MG63 (cell line): ENCODE results near the gene QPRT. TPM values are rescaled to one million over a fixed set of nuclear protein-coding genes. Genes with fewer than 3 reads are reported as not detected.
"Not testable (repeated sequence)": the region's sequence is repeated elsewhere in the genome, so short reads cannot be mapped to it uniquely, and the experiment has no call there.

ENCODE experiments used
- DNase-seq: peaks from one replicate; pipeline ENCODE4 v3.0.0-alpha.2; 2020
- H3K27me3 ChIP-seq: fragments of 250-450 bp; sonication (Bioruptor Pico); 2 replicates; pipeline ENCODE4 v1.5.1; 2020; ENCODE audit warnings: mild to moderate bottlenecking, moderate library complexity
- H3K36me3 ChIP-seq: fragments of 250-450 bp; sonication (Bioruptor Pico); 2 replicates; pipeline ENCODE4 v1.5.1; 2020; ENCODE audit warnings: mild to moderate bottlenecking, moderate library complexity
- H3K4me3 ChIP-seq: fragments of 250-450 bp; sonication (Bioruptor Pico); 2 replicates; pipeline ENCODE4 v1.5.1; 2020; ENCODE audit warnings: mild to moderate bottlenecking, moderate library complexity
- H3K9me3 ChIP-seq: fragments of 250-450 bp; sonication (Bioruptor Pico); 2 replicates; pipeline ENCODE4 v1.5.1; 2020; ENCODE audit warnings: mild to moderate bottlenecking, moderate library complexity
- total RNA-seq: library from RNA; depleted of rRNA; stranded (reverse); fragments of >200 nt; shearing (Covaris generic); gene quantifications from 2 replicates; pipeline ENCODE4 v1.2.3, GENCODE V29; 2014; ENCODE audit warnings: low replicate concordance; rRNA removed

The QPRT gene
- total RNA-seq, 1 experiment from 2014 or later, result 0.36 TPM

- Histone ChIP-seq H3K4me3 (no peak within 1 kb of the TSS), H3K9me3 (no peaks in the 10 kb centered on the region), H3K27me3 (no peaks in the 10 kb centered on the region), H3K36me3 (no peaks in the 10 kb centered on the region)
- DNase-seq, result no peak
Observed at GRCh38 chr16:29745853-29746345, 66.9 kb downstream of the QPRT start, which contains the start of gene C16orf54. TSS of gene C16orf54 (minus strand) at chr16:29745990. CDS start at chr16:29744951, 1,039 bp downstream.

GRCh38 chr16:29746518-29746917 lies 67.5 kb downstream of the QPRT start:
- H3K36me3 ChIP-seq, H3K4me3 ChIP-seq, H3K9me3 ChIP-seq, H3K27me3 ChIP-seq, DNase-seq: not testable (repeated sequence)

Other genes starting within 250 kb of the QPRT start
- gene BOLA2, start 224.8 kb upstream of the QPRT start, total RNA-seq, result 8.3 and 26.8 TPM in 2 replicates
- 41.9 and 71.1 TPM in 2 replicates for gene SLX1B, start 224.6 kb upstream of the QPRT start, total RNA-seq
- gene SULT1A4, start 219.3 kb upstream of the QPRT start, total RNA-seq, result 6.1 TPM in 1 of 2 replicates, not detected in the other
- gene NPIPB12, start 172.8 kb upstream of the QPRT start, total RNA-seq, result not detected in 2 replicates
- not detected in 2 replicates for gene SPN, start 15.9 kb upstream of the QPRT start, total RNA-seq
- gene C16orf54, start 66.8 kb downstream of the QPRT start, total RNA-seq, result not detected in 2 replicates
- gene ZG16, start 99.1 kb downstream of the QPRT start, total RNA-seq, result not detected in 2 replicates
- gene KIF22, start 111.6 kb downstream of the QPRT start, total RNA-seq, result 74.9 and 134 TPM in 2 replicates
- 331 and 420 TPM in 2 replicates for gene MAZ, start 127.3 kb downstream of the QPRT start, total RNA-seq
- not detected in 2 replicates for gene PRRT2, start 133.0 kb downstream of the QPRT start, total RNA-seq
- 90.0 and 113 TPM in 2 replicates for gene PAGR1, start 137.0 kb downstream of the QPRT start, total RNA-seq
- 77.1 and 147 TPM in 2 replicates for gene MVP, start 141.3 kb downstream of the QPRT start, total RNA-seq
- gene CDIPT, start 184.0 kb downstream of the QPRT start, total RNA-seq, result 64.9 and 78.6 TPM in 2 replicates
- gene SEZ6L2, start 220.4 kb downstream of the QPRT start, total RNA-seq, result 18.0 and 28.5 TPM in 2 replicates
- gene ASPHD1, start 221.3 kb downstream of the QPRT start, total RNA-seq, result 48.3 and 73.0 TPM in 2 replicates
- 5.1 and 7.6 TPM in 2 replicates for gene KCTD13, start 247.0 kb downstream of the QPRT start, total RNA-seq